GM19468 (cell line): ENCODE data around the gene CUX1.

Experiments
- ATAC-seq: cut with Tn5 transposase; IDR thresholded peaks from one replicate; pipeline ENCODE4 v1.9.1; 2021; ENCODE audit warnings: mild to moderate bottlenecking, moderate library complexity, moderate number of reproducible peaks; ENCODE audit not compliant: unreplicated experiment; ENCODE audit errors: extremely low read depth

CUX1 gene

GRCh38 chr7:102188746-102189145 is 371.3 kb downstream of the CUX1 start:
- ATAC-seq, result no peak

DNA sequence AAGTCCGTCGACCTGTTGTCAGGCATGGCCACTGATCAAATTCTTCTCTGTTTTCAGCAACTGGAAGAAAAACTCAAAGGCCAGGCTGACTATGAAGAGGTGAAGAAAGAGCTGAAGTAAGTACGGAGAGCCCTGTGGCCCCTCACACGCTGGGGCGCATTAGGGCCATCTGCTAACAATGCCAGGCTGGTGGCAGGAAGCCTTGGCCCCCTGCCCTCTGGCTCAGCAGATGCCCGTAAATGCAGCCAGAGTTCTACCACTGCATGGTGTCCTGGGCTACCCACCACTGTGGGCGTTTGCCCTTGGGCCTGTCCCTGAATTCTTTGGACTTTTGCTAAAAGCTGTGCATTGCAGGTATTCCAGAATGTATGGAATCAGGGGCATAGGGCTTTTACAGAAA is 372.3 kb downstream of the CUX1 start:
- no peak for ATAC-seq

GRCh38 chr7:102190776-102191350 is 373.4 kb downstream of the CUX1 start:
- ATAC-seq, result no peak

DNA sequence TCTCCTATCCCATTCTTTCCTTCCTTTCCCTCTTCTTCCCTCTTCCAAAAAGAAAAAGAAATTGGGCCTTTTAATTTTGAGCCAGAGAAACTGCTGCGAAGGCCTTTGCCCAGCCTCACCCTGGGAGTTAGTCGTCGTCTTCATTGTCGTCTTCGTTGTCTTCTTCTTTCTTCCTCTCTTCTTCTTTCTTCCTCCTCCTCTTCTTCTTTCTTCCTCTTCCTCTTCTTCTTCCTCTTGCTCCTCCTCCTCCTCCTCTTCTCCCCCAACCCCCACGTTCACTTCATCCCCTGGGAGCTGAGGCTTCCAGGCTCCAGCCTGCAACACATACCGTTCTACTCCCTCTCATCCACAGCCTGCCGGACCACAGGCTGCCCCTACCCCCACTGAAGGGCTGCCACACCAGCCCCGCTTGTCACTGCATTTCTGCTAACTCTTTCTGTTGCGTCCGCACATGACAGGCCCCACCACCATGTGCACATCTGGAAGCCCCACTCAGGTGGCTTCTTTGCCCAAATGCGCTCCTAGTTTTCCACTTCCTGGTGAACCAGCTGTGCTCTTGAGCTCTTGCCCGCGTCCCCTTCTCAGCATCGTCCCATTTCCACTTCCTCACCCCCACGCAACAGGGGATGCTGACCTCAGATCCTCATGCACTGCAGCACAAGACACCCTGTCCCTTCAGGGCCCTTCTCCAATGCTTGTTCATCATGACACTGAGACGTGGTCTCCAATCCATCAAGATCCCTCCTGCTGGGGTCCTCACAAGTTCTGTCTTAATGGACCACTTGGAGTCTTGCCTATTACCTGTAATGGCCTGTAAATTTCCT is 374.3 kb downstream of the CUX1 start:
- ATAC-seq, result no peak

- ATAC-seq, result no peak
Observed at GRCh38 chr7:102192790-102193189, 375.4 kb downstream of the CUX1 start.

DNA sequence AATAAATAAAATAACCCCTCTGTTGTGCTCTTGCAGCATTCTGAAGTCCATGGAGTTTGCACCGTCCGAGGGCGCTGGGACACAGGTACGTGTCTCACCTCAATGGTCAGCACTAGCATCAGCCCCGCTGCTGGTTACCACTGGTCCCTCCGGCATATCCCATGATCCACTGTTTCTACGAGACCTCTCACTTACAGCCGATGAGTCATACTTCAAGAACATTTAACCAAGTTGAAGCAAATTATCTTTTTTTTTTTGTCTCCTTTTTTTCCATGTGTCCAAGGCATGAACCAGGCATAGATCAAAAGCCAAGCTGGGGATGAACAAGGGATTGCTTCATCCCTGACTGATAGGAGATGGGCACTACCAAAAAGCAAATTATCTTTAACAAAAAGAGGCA is 376.4 kb downstream of the CUX1 start:
- no peak for ATAC-seq

- ATAC-seq, result no peak
Observed at GRCh38 chr7:102195361-102195760, 377.9 kb downstream of the CUX1 start.

GRCh38 chr7:102196028-102196427 is 378.6 kb downstream of the CUX1 start:
- no peak for ATAC-seq

DNA sequence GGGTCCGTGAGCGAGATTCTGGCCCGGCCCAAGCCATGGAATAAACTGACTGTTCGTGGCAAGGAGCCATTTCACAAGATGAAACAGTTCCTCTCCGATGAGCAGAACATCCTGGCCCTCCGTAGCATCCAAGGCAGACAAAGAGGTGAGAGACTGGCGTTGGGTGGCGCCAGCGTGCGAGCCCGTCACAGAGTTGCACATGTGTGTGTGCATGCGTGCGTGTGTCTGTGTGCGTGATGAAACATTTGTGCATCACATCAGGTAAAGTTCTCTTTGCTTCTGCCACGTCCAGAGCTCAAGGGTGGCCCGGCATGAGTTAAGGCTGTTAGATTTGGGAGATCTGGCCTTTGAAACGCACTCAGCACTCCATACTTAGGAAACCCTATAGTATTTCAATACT is 379.7 kb downstream of the CUX1 start:
- ATAC-seq, result no peak

DNA sequence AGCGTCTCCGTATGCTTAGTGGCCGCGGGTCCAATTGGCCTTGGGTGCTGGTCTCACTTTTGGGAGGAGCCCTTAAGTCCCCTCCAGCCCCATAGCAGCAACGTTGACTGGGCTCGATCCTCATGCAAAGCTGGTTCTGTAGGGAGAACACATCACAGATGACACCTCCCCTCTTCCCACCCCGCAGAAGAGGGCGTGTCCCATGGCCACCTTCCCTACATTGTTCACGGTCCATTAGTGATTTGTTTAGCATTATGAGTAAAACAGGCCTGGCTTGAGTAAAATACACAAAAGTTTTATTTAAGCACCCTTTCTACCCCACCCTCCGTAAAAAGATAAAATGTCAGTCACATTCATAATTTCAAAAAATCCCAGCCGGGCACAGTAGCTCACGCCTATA is 380.2 kb downstream of the CUX1 start:
- no peak for ATAC-seq

DNA sequence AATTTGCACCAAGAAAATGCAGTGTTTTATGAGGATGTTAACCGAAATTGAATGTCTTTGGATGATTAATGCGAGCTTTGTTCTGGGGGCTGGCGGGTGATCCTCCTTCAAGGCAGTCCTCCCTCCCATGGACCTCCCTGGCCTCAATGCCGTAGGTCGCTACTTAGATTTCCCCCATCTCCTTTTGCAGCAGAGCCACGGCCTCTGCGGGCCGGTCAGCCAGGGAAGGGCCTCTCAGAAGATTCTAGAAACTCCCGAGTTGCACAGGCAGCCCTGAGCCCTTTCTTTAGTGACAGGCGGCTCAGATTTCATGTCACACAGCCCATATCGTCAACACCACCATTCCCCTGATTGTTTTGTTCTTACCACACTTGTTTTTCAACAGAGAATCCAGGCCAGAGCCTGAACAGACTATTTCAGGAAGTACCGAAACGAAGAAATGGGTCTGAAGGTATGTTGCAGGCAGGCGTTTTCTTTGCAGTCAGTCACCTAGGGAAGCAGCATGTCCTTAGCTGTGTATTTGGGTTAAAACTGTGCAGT is 381.1 kb downstream of the CUX1 start:
- no peak for ATAC-seq

DNA sequence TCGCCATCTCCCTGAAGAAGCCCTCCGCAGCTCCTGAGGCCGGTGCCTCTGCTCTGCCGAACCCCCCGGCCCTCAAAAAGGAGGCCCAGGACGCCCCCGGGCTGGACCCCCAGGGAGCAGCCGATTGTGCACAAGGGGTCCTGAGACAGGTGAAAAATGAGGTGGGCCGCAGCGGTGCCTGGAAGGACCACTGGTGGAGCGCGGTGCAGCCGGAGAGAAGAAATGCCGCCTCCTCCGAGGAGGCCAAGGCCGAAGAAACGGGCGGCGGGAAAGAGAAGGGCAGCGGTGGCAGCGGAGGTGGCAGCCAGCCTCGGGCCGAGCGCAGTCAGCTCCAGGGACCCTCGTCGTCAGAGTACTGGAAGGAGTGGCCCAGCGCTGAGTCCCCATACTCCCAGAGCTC is 384.1 kb downstream of the CUX1 start:
- no peak for ATAC-seq

DNA sequence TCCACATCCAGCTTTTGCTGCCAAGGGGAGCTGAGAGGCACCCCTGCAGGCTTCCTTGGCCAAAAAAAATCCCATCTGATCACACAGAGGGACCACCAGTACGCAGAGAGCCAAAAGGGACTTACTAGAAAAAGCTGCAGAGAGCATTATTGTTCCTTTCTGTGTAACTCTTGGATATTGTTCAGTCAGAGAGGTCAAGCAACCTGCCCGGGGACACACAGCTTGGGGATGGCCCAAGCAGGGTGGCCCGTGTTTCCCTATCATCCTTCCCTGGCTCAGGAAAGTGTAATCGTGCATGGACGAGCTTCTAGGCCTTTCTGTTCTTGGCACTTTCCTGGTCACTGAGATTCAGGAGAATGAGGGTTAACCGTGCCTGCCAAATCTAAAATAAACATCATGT is 385.1 kb downstream of the CUX1 start:
- ATAC-seq, result no peak

- no peak for ATAC-seq
Observed at GRCh38 chr7:102203218-102203617, 385.8 kb downstream of the CUX1 start.

- ATAC-seq, result no peak
Observed at GRCh38 chr7:102204212-102204611, 386.8 kb downstream of the CUX1 start.

- no peak for ATAC-seq
Observed at GRCh38 chr7:102205915-102206314, 388.5 kb downstream of the CUX1 start.

DNA sequence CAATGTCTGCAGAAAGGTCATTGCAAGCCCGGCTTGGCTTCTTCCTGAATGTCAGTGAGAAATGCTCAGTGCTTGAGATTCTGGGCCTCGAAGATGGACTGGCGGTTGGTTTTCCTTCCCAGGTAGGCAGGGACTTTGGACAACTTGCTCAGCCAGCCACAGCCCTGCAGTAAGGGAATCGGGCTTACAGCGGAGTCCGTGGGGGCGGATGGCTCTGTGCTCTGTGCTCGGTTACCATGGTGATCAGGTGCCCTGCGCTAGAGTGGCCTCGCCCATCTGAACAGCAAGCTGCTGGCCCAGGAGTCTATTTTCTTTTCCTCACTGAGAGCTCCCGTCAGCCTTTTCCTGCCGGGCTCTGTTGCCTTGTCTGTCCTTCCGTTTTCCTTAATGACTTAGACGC is 391.4 kb downstream of the CUX1 start:
- no peak for ATAC-seq

DNA sequence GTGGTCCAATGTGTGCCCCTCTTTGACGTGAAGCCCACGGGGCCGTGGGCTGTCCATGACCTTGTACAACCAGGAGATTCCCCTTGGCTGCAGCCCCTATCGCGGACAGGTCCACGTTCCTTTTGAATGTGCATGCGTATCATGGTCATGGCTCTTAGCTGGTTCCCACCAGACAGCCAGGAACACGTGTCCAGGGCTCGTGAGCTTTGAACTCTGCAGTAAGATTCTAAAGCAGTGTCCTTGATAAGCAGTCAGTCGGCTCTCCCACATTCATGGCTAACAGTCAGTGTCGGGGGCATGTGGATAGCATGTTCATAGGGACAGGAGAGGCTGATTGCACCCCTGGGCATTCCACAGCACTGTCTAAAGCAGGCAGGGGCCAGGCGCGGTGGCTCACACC is 393.4 kb downstream of the CUX1 start:
- ATAC-seq, result no peak

DNA sequence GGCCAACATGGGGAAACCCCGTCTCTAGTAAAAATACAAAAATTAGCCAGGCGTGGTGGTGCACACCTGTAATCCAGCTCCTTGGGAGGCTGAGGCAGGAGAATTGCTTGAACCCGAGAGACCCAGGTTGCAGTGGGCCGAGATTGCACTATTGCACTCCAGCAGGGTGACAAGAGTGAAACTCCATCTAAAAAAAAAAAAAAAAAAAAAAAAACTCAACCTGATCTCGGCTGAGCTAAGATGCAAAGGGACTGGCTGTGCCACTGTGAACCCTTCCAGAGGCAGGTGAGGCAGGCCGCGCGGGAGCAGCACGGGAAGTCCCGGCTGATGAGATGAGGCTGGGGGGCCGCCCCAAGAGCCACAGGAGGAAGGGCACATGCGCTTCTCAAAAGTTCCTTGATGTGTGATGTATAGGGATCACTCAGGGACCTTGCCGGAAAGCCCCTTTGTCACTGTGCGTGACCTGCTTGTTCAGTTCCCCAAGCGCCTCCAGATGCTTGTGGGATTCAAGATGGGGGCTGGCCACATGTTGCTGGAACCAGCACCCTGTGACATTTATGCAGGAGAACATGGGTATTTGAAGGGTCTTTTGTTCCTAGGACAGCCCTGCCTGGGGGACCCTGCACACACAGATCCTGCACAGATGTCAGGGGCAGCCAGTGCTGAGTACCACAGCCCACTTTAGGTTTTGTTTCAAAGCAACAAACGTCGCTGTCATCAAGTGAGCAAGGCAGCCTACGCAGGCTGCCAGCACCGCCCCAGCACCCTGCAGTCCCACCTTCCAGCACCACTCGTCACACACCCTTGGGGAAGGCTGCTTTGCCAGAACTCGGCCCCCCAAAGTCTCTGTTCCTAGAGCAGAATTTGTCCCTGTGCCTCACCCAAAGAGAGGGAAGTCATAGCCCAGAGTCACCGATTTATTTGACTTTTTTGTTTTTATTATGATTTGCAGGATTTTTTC is 394.4 kb downstream of the CUX1 start:
- no peak for ATAC-seq

DNA sequence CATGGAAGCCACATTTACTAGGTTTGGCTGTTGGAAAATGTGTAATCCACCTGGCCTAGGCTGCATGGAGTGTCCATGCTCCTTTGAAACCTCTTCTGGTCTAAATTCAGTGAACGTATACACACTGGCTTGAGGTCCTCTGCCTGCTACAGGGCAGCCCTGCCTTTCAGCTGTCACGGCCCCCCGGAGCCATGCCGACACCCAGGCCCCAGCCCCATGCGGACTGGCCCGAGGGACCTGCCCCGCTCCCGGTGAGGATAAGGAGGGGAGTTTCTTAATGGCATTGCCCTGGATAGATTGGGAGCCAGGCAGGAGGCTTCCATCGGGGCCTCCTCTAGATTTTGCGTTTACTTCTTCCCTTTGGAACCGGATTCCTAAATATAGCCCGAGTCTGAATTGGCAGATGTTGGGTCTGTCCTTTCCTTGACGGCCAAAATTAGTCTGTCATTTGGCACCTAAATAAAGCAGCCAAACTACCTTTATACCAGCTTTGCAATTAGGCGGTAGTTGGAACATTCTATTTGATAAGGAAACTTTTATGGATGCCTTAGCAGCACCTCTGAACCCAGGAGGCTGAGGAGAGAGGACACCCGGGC is 397.1 kb downstream of the CUX1 start:
- no peak for ATAC-seq
